GM12865 (cell line): Measurements from ENCODE around the gene SLC38A4.
"Not testable (repeated sequence)": the region's sequence is repeated elsewhere in the genome, so short reads cannot be mapped to it uniquely, and the experiment has no call there.

Experiments used
- DNase-seq: peaks from one replicate; pipeline ENCODE4 v3.0.0; 2010; ENCODE audit warnings: low read depth
- H3K4me3 ChIP-seq: 2 replicates; pipeline ENCODE4 v1.5.1; 2011; ENCODE audit warnings: mild to moderate bottlenecking, low read depth, low read length, control low read depth
- TF ChIP-seq, protein P1 (sequence below): IDR thresholded peaks from 2 replicates; pipeline ENCODE4 v1.5.1; 2011; ENCODE audit warnings: low read length, control low read depth, low read depth, inconsistent platforms; ENCODE audit not compliant: insufficient read depth; ENCODE audit errors: missing control alignments

The SLC38A4 gene

DNA sequence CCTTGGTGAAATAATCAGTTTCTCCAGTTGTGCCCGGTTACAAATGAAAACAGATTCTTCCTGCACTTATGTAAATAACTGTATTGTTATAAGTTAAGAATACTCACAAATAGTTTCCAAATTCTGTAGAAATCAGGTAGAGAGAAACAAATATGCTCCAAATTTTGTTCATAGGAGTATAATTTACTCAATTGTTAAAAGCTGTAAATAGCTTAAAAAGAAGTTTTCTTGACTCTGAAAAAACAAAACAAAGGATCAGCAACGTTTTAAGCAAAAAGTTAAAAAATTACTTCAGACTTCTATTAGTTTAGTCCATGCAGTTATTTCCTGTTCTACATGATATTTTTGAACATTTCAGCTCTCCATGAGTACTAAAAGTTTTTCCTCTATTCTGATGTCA lies 30.0 kb upstream of the SLC38A4 start:
- TF ChIP-seq, protein P1, sequence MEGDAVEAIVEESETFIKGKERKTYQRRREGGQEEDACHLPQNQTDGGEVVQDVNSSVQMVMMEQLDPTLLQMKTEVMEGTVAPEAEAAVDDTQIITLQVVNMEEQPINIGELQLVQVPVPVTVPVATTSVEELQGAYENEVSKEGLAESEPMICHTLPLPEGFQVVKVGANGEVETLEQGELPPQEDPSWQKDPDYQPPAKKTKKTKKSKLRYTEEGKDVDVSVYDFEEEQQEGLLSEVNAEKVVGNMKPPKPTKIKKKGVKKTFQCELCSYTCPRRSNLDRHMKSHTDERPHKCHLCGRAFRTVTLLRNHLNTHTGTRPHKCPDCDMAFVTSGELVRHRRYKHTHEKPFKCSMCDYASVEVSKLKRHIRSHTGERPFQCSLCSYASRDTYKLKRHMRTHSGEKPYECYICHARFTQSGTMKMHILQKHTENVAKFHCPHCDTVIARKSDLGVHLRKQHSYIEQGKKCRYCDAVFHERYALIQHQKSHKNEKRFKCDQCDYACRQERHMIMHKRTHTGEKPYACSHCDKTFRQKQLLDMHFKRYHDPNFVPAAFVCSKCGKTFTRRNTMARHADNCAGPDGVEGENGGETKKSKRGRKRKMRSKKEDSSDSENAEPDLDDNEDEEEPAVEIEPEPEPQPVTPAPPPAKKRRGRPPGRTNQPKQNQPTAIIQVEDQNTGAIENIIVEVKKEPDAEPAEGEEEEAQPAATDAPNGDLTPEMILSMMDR, result no peak
- no peak for DNase-seq
- H3K4me3 ChIP-seq, result no peak overlapping the region

DNA sequence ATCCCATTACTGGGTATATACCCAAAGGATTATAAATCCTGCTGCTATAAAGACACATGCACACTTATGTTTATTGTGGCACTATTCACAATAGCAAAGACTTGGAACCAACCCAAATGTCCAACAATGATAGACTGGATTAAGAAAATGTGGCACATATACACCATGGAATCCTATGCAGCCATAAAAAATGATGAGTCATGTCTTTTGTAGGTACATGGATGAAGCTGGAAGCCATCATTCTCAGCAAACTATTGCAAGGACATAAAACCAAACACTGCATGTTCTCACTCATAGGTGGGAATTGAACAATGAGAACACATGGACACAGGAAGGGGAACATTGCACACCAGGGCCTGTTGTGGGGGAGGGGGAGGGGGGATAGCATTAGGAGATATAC lies 28.4 kb upstream of the SLC38A4 start:
- not testable (repeated sequence) for DNase-seq, H3K4me3 ChIP-seq

DNA sequence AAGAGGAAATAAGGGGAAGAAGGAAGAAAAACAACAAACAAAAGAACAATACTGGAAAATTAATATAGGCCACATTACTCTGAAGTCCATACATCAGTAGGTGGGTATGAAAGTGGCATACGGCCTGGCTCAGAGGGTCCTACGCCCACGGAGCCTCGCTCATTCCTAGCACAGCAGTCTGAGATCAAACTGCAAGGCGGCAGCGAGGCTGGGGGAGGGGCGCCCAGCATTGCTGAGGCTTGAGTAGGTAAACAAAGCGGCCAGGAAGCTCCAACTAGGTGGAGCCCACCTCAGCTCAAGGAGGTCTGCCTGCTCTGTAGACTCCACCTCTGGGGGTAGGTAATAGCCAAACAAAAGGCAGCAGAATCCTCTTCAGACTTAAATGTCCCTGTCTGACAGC lies 23.0 kb upstream of the SLC38A4 start:
- H3K4me3 ChIP-seq, DNase-seq: not testable (repeated sequence)

DNA sequence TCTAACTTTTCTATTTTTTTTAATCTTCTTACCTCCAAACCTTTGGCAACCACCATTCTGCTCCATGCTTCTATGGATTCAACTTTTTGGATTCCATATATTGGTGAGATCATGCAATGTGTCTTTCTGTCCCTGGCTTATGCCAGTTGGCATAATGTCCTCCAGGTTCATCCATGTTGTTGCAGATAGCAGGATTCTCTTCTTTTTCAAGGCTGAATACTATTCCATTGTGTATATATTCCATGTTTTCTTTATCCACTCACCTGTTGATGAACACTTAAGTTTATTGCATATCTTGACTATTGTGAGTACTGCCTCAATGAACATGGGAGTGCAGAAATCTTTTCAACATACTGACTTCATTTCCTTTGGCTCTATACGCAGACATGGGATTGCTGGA lies 21.2 kb upstream of the SLC38A4 start:
- TF ChIP-seq, protein P1, result no peak
- DNase-seq, result no peak

DNA sequence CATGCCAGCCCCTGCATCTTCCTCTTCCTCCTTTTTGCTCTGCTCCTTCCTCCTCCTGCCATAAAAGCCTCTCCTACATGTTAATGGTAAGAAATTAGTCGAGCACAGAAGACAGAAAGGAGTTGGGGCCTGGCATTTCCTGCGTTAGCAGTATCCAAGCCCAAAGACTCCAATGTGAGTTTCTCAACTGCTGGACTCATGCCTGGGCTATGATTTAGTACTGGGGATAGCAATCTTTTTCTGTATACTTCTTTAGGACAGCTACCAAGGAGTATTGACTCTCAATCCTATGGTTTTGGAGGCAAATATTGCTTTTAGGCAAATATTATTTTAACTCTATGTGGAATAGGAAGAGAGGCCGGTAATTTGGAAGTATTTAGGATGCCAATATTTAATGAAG lies 18.0 kb upstream of the SLC38A4 start:
- no peak for DNase-seq
- TF ChIP-seq, protein P1, result no peak
- H3K4me3 ChIP-seq, result no peak overlapping the region

More for the DNA sequence above, 21.2 kb upstream of the SLC38A4 start:
- no peak overlapping the region for H3K4me3 ChIP-seq

DNA sequence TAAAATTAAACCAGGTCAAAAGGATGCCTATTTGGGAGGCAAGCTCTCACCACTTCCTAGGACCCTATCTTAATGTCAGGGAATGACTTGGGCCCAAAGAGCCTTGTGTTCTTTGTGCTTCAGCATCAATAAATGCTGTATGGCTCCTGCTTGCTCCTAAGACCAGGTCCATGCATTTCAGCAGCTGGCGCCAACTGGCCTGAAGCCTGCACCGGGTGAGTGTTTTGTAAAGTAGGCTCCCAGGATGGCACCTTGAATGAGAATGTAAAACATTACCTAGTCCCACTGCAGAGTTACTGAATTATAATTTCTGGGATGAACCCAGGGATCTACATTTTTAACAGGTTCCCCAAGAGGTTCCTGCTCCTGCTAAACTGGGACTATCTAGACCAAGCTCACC lies 16.1 kb upstream of the SLC38A4 start:
- no peak for DNase-seq
- TF ChIP-seq, protein P1, result no peak
- H3K4me3 ChIP-seq, result no peak overlapping the region

DNA sequence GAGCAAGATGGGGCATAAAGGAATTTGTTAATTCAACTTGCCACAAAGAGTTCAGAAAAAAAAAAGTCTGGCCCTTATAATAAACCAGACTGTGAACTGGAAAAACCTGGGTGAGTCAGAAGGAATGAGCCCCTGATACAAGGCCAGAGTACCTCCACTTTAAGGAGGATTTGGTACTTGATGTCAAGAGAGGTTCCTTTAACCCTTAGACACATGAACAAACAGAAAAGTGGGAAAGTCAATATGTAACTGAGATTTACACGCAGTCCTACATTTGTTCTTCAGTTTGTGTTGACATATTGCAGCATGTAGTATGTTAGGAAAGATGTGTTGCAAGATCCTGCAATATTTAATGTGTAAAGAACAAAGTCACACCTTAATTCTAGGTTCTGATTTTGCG lies 14.2 kb upstream of the SLC38A4 start:
- no peak for DNase-seq
- no peak overlapping the region for H3K4me3 ChIP-seq
- TF ChIP-seq, protein P1, result no peak

DNA sequence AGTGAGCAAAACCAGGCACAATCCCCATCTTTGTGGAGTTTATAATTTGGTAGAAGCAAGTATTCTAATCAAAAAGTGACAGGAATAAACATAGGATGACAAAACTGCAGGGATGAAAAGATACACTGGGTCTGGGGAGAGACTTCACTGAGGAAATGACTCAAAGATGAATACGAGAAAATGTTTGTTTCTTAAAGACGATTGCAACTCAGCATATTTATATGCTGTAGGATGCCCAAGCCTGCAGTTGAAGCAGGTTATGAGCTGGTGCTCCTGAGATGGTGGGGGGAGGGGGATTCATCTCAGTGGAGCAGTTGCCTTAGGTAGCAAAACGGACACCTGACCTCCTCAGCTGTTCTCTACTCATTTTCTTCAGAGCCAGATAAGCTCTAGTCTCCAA lies 13.4 kb upstream of the SLC38A4 start:
- H3K4me3 ChIP-seq, result no peak overlapping the region
- DNase-seq, result no peak
- TF ChIP-seq, protein P1, result no peak
